8988T (cell line): ENCODE data around the gene PPFIBP2.

Experiments used
- DNase-seq: peaks from one replicate; pipeline ENCODE4 v3.0.0; 2011

Gene PPFIBP2

DNA sequence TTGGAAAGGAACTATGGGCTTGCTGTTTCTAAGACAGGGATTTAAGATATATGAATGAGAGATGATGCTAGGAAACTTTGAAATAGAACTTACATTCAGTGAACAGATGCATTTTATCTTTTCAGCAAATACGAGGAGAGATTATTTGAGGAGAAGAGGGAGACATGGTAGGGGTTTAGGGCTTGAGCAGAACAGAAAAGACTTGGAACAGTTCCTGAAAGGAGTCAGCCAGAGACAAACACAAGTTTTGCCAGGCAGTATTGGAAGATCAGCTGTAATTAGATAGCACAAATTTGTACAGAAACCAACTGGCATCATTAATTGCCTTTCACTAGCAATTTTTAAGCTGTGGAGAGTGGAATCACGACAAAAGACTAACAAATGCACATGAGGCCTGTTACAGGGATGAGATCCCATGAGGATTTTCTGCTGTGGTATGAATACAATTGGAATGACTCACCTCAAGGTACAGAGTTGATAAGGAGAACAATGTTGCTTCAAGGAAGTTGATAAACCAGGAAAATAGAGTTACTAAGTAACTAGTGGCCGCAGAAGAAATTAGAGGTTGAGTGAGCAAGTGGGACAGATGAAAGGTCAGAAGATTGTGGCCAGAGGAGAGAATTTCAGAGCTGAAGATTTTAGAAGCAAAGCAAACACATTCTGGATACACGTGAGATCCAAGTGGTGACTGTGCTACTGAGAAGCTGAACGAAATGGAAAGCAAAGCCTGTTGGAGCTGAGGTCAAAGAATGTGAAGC, 91.6 kb downstream of the PPFIBP2 start:
- DNase-seq: no peak

DNA sequence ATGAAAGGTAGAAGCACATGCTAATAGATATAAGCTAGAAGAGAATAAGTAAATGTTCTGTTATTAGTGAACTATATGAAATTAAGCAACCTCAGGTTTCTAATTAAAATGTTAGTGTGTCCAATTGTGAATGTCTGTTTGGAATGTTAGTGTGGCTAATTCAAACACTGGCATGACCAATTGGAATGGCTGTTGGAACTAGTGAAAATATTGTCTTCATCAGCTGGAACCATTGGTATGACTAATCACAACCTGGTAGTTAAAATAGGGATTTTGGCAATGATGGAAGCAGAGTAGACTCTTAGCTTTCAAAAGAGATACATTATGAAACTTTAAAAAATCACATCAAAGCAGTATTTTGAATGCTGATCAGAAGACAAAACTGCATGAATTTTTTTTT, 92.7 kb downstream of the PPFIBP2 start:
- DNase-seq: no peak

DNA sequence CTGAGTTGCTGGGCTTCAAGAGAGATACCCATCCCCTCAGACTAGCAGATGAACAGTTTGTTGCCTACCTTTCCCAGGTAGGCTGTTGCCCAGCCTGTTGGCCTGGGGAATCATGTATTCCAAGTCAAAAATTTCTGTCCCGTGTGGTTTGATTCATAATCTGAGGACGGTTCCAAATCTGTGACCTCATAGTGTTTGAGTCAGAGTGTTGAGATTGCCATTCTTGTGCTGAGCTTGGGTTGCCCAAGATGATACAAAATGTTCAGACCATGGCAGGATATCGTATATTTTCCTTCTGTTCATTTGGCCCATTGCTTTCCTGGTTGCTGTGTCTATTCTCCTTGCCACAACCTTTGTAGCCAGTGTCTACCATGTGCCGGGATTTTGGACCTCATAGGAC, 95.2 kb downstream of the PPFIBP2 start:
- no peak for DNase-seq

DNA sequence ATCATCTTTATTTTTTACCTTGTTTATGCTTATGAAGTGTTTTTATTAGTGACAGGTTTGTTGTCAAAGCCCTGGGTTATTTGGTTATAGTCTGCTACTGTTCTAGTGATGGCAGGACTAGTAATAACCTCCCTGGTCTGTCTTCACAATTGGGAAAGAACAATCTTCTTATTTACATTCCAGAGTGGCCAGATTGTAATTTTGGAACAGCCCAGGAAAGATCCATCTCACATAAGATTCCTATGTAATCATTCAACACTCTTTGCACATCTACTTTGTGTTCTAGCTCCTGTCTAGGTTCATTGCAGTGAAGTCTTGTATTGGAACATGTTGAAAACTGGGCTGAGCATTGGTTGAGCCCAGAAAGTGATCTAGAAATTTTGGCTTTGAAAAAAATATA, 95.7 kb downstream of the PPFIBP2 start:
- DNase-seq: no peak

DNA sequence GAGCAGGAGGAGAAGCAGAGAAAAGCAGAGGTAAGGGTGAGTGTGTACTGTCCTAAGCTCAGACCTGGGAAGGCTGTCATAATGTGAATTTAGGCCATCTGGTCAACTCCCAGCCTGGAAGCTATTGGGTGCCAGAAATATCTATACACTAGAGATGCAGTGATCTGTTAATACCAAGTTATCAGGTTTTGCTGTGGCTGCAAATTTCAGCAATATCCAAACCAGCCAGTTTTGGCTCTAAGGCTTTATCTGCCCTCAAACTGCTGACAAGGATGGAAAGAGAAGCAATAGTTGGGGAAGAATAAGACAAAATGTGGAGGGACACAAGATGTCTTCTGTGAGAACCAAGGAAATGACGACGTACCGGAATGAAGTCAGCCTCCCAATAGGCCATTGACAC, 96.6 kb downstream of the PPFIBP2 start:
- DNase-seq: no peak

DNA sequence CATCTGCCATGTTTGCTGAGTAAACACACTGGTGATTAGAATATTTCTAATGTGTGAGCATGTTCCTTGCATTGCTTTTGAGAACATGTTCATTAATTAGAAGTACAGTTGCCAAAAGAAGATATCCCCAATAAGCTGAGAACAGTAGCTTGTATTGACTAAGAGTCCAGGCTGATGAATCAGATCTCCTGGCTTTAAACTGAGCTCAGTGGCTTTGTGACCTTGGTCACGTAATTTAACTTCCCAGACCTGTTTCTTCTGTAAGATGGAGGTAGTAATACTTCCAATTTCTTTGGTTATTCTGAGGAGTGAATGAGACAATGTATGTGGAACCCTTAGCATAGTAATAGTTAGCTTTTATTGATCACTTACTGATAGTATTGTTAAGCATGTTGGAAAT, 97.6 kb downstream of the PPFIBP2 start:
- DNase-seq: no peak

DNA sequence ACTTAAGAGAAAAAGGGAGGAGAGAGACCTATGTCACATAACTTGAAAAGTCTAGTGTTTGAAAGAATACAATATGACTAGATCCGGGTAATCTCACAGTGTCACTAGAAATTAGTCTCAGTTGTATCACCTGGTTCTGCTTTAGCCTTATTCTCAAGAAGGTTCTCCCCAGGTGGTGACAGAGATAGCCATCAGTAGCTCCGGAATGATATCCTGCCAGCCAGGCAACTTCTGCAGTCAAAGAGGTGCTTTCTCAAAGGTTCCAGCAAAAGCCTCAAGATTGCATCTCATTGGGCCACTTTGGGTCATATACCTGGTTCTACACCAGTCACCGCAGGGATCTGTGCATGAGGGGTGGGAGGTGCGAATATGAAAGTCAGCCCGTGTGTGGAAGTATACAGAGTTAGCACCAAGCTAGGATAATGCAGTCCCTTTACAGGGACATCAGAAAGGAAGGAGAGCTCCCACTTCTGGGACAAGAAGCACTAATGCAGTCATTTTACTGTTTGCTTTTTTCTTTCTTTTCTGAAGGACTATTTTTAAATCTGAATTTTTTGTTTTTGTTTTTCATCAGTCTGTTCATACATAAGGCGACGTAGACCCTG, 98.4 kb downstream of the PPFIBP2 start:
- no peak for DNase-seq

DNA sequence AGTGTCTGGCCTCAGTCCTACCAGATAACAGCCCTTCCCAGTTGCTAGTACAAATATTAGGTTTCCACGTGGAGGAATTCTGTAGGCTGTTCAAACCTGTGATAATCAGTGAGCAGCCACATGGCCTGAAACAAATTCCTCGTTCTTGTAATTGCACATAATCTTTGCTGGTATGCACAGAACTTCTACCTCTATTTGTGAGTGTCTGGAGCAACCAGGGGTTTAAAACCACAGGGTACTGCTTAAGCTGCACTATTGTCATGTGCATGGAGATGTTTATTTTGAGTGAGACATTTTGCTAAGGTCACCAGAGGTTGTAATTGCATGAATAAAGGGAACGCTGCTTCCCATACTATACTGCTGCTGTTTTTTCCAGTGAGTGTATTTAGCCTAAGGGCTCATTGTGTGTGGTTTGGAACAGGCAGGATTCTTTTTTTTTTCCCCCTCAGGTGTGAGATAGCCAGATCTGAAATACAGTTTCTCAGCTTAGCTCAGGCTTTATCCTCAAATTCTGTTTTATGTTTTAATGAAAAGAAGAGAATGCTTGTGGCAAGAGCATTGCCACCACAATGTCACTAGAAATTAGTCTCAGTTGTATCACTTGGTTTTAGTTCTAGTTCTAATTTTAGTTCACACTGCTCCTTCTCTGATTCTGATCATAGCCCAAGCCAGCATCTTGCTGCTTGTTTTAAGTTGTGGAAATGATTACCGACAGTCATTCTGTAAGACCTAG, 99.0 kb downstream of the PPFIBP2 start:
- DNase-seq: no peak

DNA sequence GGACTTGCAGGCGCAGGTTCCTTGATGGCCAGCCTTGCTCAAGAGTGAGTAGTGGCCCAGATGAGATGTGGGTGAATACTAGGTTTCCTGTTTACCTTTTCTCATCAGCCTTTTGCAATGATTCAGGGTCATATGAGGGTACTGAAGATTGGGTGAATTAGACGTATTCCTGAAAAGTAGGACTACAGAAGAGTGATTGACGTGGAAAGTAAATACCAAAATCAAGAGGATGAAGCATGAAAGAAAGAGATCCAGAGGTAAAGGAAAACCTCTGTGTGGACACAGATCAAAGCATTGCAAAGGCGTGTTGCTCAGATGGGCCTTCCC, 99.6 kb downstream of the PPFIBP2 start:
- no peak for DNase-seq

DNA sequence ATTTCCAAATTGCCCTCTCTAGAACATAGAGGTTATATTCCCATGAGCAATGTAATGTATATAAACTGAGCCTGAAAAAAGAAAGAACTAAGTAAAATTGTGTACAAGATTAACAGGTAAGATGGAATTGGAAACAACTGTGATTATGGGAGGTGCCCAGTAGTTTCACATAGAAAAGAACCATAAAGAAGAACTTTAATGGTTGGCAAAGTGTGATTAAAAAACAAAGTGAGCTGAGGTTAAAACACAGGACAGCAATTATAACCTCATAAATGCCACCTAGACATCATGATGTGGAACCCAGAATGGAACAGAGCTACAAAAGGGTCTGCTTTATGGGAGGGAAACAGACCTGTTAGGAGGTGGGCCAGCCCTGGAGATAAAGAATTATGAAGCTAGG, 100.9 kb downstream of the PPFIBP2 start:
- no peak for DNase-seq

DNA sequence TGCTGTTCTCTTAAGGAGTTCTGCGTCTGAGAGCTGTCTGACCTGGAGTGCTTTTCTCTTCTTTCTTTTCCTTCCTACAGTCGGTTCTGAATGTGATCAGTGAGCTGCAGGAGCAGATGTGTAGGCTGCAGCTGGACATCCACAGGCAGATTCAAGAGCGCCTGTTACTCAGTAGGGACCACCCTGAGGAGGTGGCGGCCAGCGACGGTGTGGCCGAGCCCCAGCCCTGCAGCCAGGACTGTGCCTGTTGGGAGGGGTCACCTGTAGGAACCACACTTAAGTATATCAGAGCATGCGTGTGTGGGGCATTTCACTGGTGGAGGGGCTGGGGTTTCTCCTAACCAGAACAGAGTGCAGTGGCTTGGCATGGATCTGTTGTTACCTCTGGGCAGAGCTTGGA, 103.2 kb downstream of the PPFIBP2 start:
- no peak for DNase-seq

DNA sequence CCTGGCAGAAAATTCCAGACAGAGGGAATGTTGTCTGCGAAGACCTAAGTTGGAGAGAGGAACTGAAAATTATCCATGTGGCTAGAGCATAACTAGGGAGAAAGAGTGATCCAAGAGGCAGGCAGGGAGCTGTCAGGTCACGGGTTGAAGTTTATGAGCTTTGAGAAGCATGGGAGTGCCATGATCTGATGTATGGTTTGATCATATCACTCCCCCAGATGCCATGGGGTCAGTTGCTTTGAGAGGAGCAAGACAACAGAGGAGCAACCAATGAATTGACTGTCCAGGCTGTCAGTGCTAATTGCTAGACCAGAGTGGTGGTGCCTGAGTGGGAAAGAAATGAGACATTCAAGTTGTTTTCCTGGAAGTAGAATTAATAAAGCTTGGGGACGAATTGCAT, 105.5 kb downstream of the PPFIBP2 start:
- DNase-seq: no peak

DNA sequence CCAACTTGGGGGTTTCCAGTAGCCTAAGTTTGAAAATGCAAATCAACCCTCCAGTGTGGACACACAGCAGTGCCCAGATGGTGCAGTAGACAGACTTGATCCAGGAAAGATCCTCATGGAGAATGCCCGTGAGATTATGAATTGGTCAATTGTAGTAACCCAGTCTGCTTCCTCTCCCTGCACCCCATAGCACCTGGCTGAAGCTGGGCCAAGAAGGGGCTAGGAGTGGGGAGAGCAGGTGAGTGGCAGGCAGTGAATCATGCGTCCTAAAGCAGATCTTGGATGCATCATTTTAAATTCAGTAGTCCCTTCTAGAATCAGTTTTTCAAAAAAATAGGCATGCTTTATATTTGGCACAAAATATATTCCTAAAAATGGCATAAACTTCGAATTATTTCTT, 107.3 kb downstream of the PPFIBP2 start:
- no peak for DNase-seq

DNA sequence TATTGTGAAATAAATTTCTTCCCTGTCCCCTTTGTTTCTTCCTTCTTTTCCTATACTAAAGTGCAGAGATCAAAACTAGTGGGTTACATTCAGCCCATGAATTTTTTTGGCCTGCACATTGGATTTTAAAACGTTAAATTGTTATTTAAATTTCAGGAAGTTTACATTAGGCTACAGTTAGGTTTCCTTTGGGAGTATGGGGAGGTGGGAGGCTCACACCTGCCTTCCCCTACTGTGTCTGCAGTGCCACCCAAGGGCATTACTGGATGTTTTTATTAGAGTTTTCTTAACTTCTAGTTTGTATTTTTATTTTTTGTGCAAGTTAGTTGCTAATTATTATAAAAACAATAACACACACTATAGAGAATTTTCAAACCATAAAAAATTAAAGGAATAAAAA, 107.8 kb downstream of the PPFIBP2 start:
- no peak for DNase-seq

DNA sequence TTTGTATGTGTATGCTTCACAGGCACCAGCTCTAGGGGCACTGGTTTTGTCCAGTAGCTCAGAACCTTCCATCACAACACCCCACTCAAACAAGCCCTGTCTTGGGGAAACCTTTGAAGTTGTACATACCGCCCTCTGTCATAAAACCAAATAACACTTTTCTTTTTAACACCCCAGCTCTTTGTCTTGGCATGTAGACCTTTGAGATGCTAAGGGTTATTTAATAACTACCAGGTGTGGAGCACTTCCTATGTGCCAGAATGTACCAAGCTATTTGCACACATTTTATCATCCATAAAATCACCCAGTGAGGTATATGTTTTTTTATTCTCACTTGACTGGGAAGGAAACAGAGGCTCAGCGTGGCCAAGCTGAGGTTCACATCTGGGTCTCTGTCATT, 108.9 kb downstream of the PPFIBP2 start:
- no peak for DNase-seq

DNA sequence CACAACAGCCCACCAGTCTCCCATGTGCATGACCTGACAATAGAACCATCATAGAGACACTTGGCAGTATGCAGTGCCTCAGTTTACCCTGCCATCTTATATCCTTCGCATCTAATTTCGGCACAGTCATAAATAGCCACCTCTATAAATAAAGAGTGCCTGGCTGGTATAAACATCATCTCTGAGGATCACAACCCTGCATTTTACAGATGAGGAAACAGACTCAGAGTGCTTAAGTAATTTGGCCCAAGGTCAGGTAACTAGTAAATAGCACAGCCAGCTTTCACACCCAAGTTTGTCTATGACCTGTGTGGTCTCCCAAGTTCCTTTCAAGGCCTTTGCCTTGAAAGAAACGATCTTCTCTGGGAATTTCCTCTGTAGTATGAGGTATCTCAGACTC, 114.9 kb downstream of the PPFIBP2 start:
- no peak for DNase-seq

DNA sequence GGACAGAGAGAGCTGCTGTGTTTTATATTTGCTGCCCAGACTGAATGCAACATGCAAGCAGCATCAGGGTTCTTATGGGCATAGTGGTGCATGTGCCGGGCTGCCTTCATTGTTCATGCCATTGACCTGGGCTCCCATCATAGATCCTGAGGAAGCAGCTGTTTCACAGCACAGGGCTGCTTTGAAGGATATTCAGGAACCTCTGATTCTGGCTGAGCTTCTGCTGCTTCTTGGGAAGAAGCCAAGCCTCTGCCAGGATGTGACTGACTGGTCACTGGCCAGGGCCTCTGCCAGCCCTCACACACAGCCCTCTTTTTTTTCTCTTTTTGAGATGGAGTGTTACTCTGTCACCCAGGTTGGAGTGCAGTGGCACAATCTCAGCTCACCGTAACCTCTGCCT, 116.2 kb downstream of the PPFIBP2 start:
- DNase-seq: no peak

DNA sequence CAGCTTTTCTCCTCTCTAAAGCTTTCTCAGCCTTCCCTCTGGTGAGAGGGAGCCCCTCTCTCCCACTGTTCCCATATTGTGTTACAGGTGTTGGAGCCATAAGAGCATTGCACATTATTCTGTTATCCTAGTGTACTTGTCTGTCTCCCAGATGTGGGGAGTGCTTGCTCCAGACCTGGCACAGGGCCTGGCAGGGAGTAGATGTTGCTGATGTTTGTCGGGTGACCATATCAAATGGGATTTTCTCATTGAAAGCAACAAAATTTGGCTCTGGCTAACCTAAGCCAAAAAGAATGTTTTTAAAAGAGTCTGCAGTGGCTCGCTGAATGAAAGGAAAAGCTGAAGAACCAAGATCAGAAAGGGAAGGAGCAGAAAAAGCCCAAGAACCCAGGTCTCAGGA, 118.4 kb downstream of the PPFIBP2 start:
- DNase-seq: no peak

DNA sequence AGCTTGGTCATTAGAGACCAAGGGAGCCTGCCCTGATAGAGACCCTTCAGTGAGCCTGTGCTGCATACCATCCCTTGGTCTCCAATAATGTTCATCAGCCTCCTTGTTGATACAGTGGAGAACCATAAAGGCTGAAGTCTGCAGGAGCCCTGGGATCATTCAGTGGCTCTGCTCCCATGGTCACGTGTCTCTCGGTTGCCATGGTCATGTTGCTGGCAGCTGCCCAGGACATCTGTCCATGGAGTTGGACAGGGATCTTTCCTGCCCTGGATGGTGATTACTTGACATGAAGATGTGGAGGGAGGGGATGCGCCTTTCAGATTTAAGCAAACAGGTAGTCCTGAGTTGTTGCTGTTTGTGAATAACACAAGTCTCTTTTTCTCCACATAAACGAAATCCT, 121.3 kb downstream of the PPFIBP2 start:
- DNase-seq: no peak

DNA sequence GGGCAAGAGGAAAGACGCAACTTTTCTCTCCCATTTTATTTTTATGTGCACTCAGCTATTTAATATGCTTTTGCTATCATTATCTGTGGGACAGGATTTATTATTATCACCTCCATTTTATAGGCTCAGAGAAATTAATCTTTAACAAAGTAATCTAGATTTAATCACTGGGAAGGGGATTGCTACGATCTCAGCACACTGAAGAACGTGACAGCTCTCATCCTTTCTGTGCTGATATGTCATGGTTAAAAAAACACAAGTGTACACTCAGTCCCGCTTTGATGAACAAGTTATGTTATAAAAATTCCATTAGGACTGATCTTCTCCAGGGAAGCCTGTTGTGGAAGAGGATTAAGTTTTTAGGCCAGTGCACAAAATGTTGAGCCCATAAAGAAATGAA, 121.9 kb downstream of the PPFIBP2 start:
- DNase-seq: no peak

DNA sequence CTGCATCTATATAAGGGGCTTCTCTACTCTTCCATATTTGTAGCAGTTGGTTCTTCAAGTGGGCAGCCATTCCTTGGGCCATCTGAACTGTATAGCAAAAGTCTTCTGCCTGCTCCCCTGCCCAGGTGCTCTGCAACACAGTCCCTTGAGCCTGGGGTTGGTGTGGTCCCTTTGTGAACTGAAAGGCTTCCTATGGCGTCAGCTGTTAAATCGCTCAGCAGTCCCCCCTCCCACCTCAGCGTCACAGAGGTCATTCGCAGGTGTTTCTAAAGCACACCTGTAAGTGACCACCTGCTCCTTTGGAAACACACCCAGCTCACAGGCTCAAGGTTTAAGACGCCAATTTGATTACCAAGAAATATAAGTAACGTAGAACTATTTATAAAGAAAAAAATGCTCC, 122.6 kb downstream of the PPFIBP2 start:
- DNase-seq: no peak

DNA sequence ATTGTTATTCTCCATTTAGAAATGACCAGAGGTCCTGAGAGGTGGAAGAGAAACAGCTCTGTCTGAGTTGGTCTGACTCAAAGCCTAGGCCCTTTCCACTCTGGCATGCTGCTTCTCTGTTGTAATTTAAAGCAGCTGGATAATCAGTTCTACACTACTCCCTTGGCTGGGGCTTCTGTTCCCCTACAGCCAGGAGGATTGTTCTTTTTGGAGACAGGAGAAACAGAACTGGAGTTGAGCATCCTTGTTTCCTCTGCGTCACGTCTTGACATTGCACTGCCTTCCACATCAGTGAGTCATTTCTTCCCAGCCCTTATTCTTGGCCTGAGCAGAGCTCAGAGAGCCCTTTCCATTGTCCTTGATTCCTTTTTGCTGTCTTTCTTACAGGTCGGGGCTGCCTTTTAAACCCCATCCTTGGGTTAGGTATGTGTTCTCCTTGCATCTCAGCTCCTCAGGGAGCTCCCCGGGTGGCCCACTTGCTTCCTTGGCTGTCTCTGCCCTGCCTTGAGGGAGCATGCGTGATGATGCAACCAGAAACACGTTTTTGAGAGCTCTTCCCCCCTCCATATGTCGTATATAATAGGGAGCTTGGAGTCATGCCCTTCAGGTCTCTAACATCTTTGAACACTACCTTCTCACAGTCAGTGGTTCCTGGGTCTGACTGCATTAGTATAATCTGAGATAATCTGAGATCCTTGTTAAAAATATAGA, 123.8 kb downstream of the PPFIBP2 start:
- DNase-seq: no peak

DNA sequence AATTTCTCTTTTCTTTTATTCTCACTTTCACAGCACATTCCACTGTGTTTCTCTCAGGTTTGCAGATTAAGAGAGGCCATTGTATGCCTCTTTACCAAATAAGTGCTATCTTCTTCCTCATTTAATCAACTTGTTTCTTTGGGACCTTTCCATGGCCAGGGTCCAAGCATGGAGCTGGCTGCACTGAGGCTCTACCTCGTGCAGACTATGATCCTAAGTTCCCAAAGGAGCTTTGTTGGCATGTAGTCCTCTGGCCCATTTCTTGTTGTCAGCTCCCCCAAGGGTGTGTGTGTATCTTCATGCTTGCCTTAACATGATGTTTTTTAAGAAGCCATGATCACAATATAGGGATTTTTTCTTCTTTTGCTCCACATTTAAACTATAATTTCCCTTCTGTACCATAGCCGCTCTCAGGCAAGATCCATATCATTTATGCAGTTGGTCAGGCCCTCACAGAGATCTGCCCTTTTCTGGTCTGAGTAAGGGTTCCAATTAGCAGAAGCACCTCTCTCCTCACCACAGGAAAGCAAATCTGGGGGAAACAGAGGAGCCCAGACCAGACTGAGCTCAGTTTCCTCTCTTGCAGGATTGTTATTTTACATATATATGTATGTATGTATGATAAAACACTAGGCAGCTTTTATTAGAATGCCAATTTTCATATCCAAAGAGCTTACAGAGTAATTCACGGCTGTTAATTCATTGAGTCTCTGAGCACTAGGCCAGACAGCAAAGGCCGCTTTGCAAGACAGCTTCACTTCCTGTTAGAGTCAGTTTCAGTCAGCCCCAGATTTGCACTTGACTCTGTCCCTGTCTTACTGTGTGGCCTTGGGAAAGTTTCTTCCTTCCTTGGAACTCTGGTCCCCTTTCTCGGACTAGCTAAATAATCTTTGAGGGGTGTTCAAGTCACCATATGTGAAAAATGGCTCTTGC, 125.2 kb downstream of the PPFIBP2 start:
- DNase-seq: no peak
